H54 (cell line): ENCODE measurements around the gene NOS1.
"Not testable (repeated sequence)": the region's sequence is repeated elsewhere in the genome, so short reads cannot be mapped to it uniquely, and the experiment has no call there.

Experiments used
- DNase-seq: peaks from one replicate; pipeline ENCODE4 v3.0.0; 2011; ENCODE audit warnings: low spot score, mixed read lengths; ENCODE audit not compliant: insufficient read length
- FAIRE-seq: peaks from 3 replicates; lab custom pipeline; 2011; peaks lifted over from hg19 to GRCh38; lab: Jason Lieb, UNC
- POLR2A ChIP-seq: IDR thresholded peaks from 2 replicates; pipeline ENCODE4 v1.6.1; 2011; ENCODE audit warnings: low read depth, mild to moderate bottlenecking, low read length

NOS1 gene

GRCh38 chr12:117213295-117213808 is 148.1 kb downstream of the NOS1 start:
- FAIRE-seq = no peak
- TF ChIP-seq POLR2A = no peak
- DNase-seq = no peak

DNA sequence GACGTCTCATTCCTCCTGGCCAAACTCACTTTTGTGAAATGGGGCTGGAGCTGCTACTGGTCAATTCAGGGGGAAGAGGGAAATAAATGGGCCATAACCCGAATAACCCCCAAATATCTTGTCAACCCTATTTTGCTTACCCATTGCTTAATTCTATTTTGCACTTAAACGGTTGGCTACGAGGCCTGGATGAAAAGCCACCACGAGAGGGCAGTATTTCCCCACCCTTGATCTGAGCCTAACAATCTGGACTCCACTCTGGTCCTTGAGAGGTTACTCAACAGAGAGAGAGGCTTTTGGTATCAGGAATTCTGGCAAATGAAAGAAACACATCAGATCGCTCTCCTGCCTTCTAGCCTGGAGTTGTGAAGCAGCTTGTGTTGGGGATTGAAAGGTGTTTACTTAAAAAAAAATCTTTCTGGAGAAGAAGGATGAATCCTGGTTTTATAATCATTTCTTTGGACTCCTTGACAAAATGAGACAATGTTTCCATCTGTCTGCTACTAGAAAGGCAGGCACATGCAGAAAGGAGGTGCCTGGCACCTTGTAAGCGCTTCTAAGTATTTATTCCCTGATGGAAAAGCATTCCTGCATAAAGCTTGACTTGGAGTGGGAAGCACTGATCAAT is 148.7 kb downstream of the NOS1 start:
- no peak for TF ChIP-seq POLR2A
- peak; percentile 65 for FAIRE-seq
- DNase-seq = peak; percentile 78

- no peak for FAIRE-seq
- DNase-seq = no peak
- TF ChIP-seq POLR2A = no peak
These were observed 151.0 kb downstream of the NOS1 start for GRCh38 chr12:117210266-117210918.

GRCh38 chr12:117209626-117210025 is 151.8 kb downstream of the NOS1 start:
- DNase-seq = no peak
- no peak for FAIRE-seq
- no peak for TF ChIP-seq POLR2A

DNA sequence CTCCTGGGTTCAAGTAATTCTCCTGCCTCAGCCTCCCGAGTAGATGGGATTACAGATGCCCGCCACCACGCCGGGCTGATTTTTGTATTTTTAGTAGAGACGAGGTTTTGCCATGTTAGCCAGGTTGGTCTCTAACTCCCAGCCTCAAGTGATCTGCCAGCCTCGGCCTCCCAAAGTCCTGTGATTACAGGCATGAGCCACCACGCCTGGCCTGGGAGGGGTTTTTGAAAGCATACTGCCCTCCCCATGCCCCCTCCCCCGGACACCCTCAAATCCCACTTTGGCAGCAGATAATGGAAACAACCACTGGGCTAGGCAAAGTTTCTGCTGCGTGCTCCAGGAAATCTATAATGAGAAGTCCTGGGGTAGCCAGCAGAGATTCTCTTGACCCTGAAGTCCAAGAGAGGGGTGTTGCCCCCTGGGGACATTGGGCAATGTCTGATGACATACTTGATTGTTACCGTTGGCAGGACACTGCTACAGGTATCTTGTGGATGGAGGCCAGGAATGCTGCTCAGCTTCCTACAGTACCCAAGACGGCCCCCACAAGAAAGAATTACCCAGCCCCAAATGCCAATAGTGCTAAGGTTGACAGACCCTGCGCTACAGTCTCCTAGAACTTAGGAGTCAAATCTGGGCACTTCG is 152.5 kb downstream of the NOS1 start:
- TF ChIP-seq POLR2A = no peak
- no peak for FAIRE-seq

GRCh38 chr12:117208206-117208605 is 153.2 kb downstream of the NOS1 start:
- FAIRE-seq = no peak

More for the DNA sequence above, 152.5 kb downstream of the NOS1 start:
- no peak for DNase-seq

GRCh38 chr12:117207675-117208074 is 153.8 kb downstream of the NOS1 start:
- no peak for TF ChIP-seq POLR2A
- DNase-seq (no peak), FAIRE-seq (no peak)

More at GRCh38 chr12:117208206-117208605, 153.2 kb downstream of the NOS1 start:
- DNase-seq = no peak
- TF ChIP-seq POLR2A = no peak

- FAIRE-seq = no peak
- no peak for TF ChIP-seq POLR2A
These were observed 158.9 kb downstream of the NOS1 start for GRCh38 chr12:117202556-117202955.

GRCh38 chr12:117202033-117202432 is 159.4 kb downstream of the NOS1 start:
- FAIRE-seq = no peak
- no peak for TF ChIP-seq POLR2A

More at GRCh38 chr12:117202556-117202955, 158.9 kb downstream of the NOS1 start:
- no peak for DNase-seq

GRCh38 chr12:117199956-117200744 is 161.3 kb downstream of the NOS1 start:
- DNase-seq, FAIRE-seq: not testable (repeated sequence)

More at GRCh38 chr12:117202033-117202432, 159.4 kb downstream of the NOS1 start:
- DNase-seq = no peak

DNA sequence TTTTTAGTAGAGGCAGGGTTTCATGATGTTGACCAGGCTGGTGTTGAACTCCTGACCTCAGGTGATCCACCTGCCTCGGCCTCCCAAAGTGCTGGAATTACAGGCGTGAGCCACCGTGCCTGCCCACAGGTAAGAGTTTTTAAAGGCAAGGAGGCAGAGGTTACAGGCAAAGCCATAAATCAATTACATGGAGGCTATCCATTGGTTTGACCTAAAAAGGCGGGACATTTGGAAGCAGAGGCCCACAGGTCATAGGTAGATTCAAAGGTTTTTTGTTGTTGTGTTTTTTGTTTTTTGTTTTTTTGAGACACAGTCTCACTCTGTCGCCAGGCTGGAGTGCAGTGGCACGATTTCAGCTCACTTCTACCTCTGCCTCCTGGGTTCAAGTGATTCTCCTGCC is 165.1 kb downstream of the NOS1 start:
- DNase-seq, FAIRE-seq: not testable (repeated sequence)

DNA sequence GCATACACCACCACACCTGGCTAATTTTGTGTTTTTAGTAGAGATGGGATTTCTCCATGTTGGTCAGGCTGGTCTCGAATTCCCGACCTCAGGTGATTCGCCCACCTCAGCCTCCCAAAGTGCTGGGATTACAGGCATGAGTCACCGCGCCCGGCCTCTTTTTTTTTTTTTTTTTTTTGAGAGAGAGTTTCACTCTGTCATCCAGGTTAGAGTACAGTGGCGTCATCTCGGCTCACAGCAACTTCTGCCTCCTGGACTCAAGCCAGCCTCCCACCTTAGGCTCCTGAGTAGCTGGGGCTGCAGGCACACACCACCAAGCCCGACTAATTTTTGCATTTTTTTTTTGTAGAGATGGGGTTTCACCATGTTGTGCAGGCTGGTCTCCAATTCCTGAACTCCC is 166.4 kb downstream of the NOS1 start:
- DNase-seq = not testable (repeated sequence)

DNA sequence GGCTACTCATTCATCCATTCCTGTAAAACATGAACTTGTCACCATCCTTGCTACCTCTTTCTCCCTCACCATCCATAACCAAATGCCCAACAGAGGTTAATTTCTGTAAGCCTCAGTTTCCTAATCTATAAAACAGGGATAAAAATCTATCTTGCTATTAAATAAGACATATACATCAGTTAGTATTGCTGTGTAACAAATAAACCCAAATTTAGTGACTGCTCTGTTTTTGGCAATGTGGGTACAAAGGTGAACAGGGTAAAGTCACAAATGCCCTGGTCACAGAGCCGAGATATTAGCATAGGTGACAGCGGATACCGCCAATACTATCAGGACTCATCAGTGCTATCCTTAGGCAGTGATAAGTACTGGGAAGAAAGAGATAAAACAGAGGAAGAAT is 167.5 kb downstream of the NOS1 start:
- FAIRE-seq (no peak), DNase-seq (no peak)
- TF ChIP-seq POLR2A = no peak

More for the DNA sequence above, 166.4 kb downstream of the NOS1 start:
- not testable (repeated sequence) for FAIRE-seq

DNA sequence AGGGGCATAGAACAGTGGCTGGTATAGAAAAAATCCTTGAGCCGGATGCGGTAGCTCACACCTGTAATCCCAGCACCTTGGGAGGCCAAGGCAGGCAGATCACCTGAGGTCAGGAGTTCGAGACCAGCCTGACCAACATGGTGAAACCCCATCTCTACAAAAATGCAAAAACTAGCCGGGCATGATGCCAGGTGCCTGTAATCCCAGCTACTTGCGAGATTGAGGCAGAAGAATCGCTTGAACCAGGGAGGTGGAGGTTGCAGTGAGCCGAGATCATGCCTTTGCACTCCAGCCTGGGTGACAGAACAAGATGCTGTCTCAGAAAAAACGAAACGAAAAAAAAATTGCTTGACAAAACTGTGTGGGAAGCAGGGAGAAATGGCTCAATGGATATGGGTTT is 168.8 kb downstream of the NOS1 start:
- not testable (repeated sequence) for DNase-seq, FAIRE-seq
